Stimulated activated CD4-positive, alpha-beta T cell treated with anti-CD3 and anti-CD28 coated beads, Interleukin-4, amount 100 ng/mL, for 1 hour (primary cell): ENCODE measurements around the gene PRDM16.

Source experiments
- DNase-seq: peaks from one replicate; pipeline ENCODE4 v3.0.0-alpha.2; 2020

PRDM16 gene

DNA sequence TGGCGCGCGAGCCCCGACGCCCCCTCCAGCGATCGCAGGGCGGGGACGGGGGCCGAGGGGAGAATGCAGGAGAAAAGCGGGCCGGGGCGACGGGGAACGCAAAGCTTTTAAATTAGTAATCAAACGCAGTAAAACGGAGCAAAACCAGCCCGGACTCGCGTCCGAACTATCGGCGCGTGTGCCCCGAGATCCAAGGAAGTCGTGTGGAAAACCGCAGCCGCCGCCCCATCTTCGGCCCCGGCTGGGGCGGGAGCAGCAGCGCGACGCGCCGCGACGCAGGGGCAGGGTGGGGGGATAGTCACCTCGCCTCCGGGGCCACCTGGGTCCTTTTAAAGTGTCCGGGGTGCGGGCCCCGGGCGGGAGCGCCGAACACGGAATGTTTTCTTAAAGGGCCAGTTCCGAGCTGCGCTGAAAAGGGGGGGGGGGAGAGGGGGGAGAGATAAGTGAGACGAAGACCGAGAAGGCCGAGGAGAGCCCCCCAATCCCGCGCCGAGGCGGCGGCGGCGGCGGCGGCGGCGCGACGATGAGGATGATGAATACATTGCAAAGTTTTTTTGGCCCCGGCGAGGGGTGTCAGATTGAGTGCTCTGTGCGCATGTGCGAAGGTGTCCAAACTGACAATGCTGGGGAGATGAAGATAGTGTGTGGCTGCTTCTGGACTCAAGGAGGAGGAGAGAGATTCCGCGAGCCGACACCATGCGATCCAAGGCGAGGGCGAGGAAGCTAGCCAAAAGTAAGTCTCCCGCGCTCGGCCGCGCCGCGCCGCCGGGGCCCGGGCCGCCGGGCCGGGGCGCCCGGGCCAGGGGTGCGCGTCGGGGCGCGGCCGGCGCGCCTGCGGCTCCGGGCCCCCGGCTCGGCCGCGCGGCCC lies at the start of gene PRDM16:
Gene PRDM16, plus strand, starts transcription at position 640 of the 868 bp plus-strand sequence. Its CDS starts 57 bp downstream, at position 697.
- peak; percentile 29 for DNase-seq

DNA sequence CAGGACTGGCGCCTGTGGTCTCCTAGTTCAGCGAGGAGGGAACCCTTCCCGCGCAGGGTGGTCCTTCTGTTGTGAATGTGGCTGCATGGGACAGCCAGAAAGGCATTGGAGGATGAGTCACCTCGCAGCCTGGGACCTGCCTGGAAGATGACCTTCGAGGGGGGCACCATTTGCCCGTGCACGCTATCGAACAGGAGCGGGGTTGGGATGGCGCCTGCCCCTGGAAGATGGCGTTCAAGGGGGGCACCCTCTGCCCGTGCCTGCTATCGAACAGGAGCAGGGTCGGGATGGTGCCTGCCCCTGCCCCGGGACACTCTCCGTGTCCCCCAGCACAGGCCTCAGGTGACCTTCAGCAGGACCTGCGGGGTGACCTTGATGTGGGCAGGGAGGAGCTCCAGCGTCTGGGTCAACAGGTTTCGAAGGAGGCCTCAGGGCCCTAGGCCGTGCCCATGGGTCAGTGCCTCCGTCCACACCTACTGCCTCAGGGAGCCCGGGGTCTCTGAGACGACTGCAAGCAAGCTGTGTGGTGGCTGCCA lies 49.4 kb upstream of the PRDM16 start:
- DNase-seq = no peak

DNA sequence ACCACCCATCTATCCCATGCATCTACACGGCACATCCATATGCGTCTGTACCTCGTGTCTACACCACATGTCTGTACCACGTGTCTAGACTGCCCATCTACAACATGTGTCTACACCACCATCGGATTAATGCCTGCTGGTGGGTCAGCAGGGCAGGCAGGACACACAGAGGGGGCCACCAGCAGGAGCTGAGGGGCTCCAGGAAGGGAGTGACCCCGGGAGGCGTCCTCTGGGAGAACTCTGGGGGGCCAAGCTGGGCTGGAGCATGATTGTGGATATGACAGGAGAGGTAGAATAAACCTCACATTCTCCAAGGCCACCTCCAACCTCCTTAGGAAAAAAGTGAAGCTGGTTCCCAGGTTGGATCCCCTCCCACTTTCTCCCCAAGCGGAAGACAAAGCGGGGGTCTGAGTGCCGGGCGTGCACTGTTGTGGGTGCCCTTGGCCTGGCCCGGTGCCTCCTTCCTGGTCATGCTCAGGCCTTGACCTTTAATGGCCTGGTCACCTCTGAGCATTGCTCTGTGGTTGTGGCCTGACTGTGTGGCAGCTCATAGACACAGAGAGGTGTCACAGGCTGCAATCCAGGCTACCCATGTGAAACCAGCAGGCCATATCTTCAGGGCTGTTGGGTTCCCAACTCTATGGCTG lies 48.6 kb upstream of the PRDM16 start:
- no peak for DNase-seq

DNA sequence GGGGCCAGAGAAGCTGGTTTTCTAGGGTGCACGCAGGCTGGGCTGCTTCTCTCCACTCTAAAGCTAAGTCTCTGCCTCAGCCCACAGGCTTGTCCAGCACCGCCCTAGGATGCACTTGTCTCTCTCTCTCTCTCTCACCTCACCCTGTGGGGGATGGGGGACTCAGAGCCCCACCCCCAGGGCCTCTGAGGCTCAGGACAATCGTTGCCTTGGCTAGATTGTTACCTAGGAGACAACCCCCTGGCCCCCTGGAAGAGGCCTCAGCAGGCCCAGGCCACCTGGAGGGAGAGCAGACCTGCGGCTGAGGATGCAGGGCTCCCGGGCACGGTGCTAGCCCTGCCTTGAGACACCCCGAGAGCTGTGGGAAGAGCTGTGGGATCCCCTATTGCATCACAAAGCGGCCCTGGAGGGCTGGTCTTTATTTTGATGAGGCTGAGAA lies 47.8 kb upstream of the PRDM16 start, which contains the start of gene ACTRT2:
Gene ACTRT2, plus strand, starts transcription at position 235 of the 439 bp plus-strand sequence. CDS start 220 bp downstream, outside the sequence.
- DNase-seq = no peak

DNA sequence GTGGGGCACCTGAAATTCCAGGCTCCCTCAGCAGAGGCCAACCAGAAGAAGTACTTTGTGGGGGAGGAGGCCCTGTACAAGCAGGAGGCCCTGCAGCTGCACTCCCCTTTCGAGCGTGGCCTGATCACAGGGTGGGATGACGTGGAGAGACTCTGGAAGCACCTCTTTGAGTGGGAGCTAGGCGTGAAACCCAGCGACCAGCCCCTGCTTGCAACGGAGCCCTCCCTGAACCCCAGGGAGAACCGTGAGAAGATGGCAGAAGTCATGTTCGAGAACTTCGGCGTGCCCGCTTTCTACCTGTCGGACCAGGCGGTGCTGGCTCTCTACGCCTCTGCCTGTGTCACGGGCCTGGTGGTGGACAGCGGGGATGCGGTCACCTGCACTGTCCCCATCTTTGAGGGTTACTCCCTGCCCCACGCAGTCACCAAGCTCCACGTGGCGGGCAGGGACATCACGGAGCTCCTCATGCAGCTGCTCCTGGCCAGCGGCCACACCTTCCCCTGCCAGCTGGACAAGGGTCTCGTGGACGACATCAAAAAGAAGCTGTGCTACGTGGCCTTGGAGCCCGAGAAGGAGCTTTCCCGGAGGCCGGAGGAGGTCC lies 47.1 kb upstream of the PRDM16 start:
- DNase-seq = no peak

DNA sequence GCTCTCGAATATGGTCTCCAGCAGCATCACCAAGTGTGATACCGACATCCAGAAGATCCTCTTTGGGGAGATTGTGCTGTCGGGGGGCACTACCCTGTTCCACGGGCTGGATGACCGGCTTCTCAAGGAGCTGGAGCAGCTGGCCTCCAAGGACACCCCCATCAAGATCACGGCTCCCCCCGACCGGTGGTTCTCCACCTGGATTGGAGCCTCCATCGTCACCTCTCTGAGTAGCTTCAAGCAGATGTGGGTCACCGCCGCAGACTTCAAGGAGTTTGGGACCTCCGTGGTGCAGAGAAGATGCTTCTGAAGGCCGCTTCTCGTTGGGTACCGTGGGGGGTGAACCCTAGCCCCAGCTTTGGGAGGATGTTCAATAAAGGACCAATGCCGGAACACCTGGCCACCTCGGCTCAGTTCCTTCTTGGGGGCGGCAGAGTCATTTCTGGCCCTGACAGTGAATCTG lies 46.5 kb upstream of the PRDM16 start:
- no peak for DNase-seq

DNA sequence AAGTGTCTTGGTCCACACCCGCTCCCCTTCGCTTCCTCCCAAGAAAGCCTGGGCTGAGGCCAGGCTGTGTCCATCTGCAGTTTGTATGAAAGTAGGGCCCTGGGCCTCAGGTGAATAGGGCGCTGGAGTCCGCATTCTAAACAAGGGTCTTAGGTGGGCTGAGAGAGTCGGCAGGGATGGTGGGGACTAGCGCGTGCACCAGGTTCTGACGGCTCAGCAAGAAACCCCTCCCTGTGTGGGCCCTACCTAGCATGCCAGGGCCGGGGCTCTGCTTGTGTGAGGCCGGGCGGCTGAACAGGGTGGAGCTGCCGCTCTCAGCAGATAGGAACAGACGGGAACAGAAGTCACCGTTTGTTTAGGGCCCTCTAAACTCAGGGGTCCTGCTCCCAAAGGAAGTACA lies 46.0 kb upstream of the PRDM16 start:
- DNase-seq = no peak

DNA sequence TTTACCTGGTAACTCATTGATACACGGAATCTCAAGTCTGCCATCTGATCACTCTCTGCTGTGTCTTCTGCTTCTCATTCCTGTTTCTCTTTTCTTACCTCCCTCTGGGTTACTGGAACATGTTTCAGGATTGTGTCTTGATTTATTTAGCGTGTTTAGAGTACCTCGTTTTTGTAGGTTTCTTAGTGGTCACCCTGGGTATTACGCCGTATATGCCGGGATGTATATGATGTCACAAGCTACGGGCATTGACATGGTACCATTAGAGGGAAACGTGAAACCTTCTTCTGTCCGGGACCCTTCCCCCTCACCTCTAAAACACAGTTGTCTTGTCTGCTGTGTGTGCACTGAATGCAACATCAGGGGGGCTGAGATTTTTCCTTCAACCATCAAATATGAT lies 45.0 kb upstream of the PRDM16 start:
- DNase-seq = no peak

DNA sequence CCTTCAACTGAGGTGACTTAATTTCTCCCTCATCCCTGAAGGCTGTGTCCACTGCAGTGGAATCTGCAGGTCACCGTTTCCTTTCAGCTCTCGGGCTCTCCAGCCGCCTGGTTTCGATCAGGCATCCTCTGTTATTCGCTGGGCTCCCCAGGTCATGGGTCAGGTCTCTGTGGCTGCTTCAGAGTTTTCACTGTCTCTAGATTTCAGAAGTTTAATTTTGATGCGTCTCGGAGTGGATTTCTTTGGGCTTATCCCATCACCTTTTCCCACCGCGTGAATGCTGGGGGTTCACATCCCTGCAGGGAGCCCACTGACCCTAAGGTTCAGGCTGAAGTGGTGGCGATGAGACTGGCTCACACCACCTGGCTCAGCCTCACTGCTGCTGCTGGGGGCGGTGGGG lies 44.4 kb upstream of the PRDM16 start:
- no peak for DNase-seq

DNA sequence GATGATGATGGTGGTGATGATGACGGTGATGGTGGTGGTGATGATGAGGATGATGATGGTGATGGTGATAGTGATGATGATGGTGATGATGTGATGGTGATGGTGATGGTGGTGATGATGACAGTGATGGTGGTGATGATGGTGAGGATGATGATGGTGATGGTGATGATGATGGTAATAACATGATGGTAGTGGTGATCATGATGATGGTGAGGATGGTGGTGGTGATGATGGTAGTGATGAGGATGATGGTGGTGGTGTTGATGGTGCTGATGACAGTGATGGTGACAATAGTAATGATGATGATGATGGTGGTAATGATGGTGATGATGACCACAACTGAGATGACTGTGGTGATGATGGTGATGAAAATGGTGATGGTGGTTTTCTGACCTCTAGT lies 42.9 kb upstream of the PRDM16 start:
- no peak for DNase-seq

DNA sequence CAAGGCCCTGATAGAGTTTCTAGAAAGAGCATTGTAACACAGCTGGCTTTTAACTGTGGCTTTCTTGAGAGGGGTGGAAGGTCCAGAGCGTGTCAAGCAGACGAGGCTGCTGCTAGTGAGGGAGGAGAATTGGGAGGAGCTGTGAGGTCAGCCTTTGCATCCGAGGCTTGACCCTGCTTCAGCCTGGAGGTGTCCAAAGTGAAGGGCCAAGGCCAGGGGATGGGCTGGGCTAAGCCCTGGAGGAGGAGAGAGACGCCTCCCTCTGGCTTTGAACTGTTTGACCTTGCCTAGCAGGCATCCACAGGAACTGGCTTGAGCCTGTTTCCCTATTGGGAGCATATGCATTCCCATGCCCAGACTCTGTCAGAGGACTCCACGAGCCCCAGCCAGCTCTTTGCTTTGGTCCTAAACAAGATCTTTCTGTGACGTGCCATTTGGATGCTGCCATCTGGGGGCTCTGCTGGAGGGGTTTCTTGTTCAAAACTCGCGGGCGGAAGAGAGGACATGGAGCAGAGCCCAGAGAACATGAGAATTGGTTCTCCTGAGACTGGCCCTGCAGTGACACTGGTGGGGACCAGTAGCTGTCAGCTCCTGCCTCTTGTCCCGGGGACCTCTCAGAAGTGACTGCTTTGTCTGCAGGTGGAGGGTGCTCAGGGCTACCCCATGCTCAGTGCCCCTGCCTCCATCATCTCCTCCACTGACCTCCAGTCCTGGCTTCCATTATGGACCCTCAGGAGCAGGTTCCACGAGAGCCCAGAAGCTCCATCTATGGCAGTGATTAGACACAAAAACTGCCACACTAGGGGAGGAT lies 42.2 kb upstream of the PRDM16 start:
- no peak for DNase-seq

DNA sequence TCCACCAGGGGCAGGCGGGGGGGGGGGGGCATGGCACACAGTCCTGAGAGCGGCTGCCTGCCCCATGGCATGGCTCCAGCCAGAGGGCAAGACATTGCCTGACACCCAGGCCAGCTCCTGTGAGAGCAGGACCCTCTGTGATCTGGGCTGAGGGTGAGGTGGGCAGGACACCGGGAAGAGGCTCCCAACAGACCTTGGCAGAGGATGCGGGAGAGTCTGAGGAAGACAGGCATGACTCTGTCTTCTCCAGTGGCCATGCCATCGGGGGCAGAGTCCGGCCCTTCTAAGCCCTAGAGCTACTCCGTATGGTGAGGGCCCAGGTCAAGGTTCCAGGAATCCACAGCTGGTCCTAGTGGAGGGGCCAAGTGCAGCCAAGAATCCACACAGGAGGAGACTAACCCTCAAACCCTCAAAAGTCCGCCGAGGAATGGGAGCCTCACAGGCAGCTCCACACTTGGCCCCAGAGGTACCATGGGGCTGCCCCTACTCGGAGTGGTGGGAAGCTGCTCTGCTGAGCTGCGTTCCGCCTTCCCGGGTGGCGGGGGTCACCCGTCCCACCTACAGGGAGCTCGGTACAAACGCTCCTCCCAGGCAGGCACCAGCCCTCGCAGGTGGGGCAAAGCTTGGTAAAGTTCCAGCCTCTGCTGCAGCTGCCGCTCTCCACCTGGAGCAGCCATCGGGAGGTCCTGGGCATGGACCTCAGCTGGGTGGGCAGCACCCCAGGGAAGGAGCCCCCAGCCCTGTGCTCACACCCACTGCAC lies 41.2 kb upstream of the PRDM16 start:
- no peak for DNase-seq

DNA sequence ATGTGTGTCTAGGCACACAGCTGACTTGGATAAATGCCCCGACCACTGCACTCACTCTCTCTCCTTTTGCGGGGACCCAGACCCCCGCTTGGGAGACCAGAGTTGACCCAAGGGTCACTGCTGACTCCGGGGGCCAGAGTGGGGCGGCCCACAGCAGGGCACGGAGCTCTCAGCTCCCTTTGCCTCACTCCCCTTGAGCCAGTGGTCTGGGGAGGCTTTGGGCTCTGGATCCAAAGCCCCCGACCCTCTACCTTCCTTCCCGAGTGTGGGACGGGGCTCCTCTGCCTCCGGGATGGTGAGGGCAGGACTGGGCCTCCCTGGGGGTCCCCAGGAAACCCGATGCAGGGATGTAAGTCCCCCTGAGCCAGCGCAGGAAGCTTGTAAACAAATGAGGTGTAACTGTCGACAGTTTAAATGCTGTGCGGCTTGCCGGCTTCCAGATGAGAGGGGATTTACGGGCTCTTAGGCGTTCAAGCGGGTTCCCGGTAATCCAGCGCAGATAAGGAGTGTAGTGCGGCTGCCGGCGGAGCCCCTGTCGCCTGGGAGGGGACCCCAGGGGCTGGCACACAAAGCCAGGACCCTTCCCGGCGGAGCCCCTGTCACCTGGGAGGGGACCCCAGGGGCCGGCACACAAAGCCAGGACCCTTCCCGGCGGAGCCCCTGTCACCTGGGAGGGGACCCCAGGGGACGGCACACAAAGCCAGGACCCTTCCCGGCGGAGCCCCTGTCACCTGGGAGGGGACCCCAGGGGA lies 40.3 kb upstream of the PRDM16 start:
- no peak for DNase-seq

DNA sequence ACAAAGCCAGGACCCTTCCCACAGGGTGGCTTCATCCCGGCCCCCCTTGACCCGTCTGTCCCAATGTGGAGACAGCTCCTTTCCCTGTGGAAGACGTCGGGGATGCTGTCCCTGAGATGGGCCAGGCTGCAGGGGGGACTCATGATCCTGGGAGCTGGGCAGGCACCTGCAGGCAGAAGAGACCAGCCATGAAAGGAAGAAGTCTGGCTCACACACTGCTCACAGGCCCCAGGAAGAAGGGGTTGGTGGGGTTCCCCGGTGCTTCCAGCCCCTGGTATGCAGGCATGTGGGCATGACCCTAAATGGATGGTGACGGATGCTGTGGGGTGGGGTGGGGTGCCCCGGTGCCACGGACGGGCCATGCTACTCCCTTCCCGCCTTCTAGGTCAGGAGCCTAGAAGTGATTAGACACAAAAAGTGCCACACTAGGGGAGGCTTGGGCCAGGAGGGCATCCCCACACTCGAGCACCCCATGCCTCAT lies 39.5 kb upstream of the PRDM16 start:
- DNase-seq = no peak

DNA sequence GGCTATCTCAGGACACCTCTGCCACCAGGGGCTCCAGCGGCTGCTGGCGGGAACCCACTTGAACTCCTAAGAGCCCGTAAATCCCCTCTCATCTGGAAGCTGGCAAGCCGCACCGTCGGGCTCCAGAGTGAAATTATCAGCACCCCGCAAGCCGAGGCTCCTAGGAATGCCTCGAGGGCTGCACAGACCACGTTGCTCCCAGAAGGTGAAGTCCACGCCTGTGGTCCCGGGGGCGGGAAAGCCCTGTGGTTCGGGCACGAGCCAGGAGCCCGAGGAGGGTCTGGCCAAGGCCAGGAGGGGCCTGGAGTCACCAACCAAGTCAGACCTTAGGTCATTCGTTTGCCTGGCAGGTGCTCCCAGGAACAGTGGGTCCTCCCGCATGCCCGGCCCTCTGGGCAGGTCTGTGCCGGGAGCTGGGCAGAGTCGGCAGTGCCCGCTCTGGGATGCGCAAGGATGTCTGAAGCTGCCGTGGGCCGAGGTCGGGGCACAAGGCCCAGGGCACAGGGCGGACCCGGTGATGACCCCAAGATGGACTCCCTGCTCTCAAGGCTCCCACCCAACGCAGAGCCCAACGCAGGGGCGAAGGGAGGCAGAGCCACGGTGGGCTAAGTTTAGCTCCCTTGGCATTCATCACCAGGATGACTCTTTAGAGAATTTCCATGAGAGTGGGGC lies 38.9 kb upstream of the PRDM16 start:
- no peak for DNase-seq

DNA sequence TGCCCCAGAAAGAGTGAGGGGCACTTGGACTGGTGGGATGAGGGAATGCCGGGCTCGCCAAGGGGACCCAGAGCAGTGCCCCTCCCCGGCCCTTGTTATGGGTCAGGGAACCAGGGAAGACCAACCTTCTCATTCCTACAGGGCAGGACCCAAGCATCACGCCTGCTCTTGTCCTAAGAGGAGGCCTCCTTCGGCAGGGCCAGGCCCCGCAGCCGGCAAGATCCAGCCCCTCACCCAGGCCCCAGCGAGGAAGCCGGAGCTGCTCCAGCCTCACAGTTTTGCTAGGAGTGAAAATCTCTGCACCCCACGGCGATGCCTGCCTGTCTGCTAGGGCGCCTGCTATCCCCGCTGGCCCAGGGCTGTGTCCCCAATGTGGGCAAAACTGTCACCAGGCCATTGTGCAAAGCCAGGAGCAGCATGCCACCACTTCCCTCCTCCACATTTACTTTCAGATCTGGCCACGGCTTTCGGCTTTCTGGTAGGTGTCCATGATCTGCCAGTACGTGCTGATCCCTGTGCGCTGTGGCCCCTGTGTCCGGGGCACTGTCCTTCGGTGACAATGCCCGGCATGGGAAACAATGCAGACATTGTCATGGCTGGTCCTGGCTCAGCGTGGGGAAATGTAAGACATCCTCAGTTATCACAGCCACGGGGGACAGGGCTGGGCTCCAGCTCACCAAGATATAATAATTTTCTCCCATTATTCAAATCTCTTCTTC lies 38.2 kb upstream of the PRDM16 start:
- no peak for DNase-seq

DNA sequence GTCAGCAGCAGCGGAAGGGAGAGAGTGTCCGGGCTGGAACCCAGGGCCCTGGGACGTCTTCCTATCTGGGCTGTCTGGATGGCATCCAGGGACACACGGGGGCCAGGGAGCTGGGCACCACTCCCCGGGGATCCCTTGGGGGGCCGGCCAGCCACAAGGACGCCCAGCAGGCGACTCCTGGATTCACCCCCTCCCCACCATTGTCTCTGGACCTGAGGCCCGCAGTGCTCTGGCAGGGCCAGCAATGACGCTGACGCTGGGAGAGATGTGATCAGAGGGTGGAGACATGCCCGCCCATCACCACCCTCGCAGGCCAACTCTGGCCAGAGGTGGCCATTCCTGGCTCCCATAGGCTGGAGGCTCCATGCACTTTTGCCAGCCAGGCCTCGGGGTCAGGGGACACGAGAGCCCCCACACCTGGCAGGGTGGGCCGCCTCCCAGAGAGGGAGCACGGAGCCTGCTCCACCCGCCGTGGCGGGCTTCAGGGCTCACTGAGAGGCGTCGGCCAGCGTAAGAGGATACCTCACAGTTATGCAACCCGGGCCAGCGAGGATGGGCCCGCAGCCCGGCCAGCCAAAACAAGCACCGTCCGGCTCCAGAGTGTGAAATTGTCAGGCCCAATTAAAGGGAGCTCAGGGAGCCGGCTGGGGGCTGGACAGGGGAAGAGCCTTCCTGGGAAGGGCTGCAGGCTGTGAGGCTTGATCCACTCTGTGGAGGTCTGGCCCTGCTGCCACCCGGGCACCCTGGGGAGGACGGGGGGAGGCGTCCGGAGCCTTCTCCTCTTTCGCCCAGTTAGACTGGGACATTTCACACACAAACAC lies 37.4 kb upstream of the PRDM16 start:
- no peak for DNase-seq

DNA sequence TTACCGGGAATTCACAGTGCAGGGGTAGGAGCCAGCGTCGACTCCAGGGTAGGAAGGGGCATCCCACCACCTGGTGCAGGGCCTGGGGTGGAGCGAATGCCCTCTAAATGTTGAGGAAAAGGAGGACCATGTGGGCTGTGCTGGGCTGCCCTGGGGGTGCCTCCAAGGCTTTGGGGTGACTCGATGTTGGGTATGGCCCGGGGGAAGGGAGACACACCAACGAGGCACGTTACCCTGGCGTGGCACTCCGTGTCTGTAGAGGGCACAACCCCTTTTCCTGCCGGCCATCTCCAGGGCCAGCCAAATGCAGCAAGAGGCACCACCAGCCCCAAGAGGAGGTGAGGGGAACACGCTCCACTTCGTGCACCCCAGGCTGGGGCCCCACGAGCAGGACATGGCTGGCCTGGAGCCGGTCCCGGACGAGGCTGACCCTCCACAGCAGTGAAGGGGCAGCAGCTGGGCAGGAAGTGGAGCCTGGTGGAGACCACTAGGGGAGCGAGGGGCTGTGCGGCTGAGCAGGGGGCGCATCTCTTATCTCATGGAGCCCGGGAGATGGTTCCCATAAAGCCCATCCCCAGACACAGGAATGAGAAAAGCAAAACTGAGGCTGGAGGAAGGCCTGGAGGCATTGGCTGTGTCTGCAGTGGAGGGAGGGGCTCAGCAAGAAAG lies 36.5 kb upstream of the PRDM16 start:
- DNase-seq = no peak
